Anterior cingulate cortex (tissue), 58 donors: ENCODE results near the gene PRKRA.
"Not testable (repeated sequence)": the region's sequence is repeated elsewhere in the genome, so short reads cannot be mapped to it uniquely, and the experiment has no call there.

Source experiments
- DNase-seq, 58 donors: peaks; one replicate each; lab custom pipeline; 2025; lab: John Stamatoyannopoulos, UW

PRKRA gene

GRCh38 chr2:178469219-178469849 is 18.4 kb upstream of the PRKRA start:
- no peak for DNase-seq

- DNase-seq: no peak
Observed at GRCh38 chr2:178457390-178457886, 6.5 kb upstream of the PRKRA start.

- no peak for DNase-seq
Observed at GRCh38 chr2:178455947-178456346, 5.0 kb upstream of the PRKRA start.

GRCh38 chr2:178452870-178453269 is 1.9 kb upstream of the PRKRA start:
- no peak for DNase-seq

GRCh38 chr2:178452334-178452733 is 1.4 kb upstream of the PRKRA start:
- no peak for DNase-seq

GRCh38 chr2:178450524-178450773 is 526 bp downstream of the PRKRA start:
- peak in 9 of 58 donors; percentile 36 to 80 (median 61) for DNase-seq

GRCh38 chr2:178449700-178450523 is 1.1 kb downstream of the PRKRA start:
- peak in 6 of 58 donors; percentile 10 to 61 (median 24) for DNase-seq

GRCh38 chr2:178448968-178449661 is 1.9 kb downstream of the PRKRA start:
- DNase-seq: no peak

GRCh38 chr2:178441426-178441825 is 9.5 kb downstream of the PRKRA start:
- DNase-seq: no peak

GRCh38 chr2:178436662-178437061 is 14.3 kb downstream of the PRKRA start:
- no peak for DNase-seq

- DNase-seq: no peak
Observed at GRCh38 chr2:178429336-178429735, 21.6 kb downstream of the PRKRA start.

- no peak for DNase-seq
Observed at GRCh38 chr2:178428396-178428806, 22.6 kb downstream of the PRKRA start.

GRCh38 chr2:178427458-178427857 is 23.5 kb downstream of the PRKRA start:
- DNase-seq: no peak

GRCh38 chr2:178426388-178426787 is 24.6 kb downstream of the PRKRA start:
- no peak for DNase-seq

- no peak for DNase-seq
Observed at GRCh38 chr2:178425255-178425827, 25.6 kb downstream of the PRKRA start.

- not testable (repeated sequence) for DNase-seq
Observed at GRCh38 chr2:178423746-178424145, 27.2 kb downstream of the PRKRA start.

GRCh38 chr2:178422097-178422496 is 28.9 kb downstream of the PRKRA start:
- no peak for DNase-seq

GRCh38 chr2:178420463-178420999 is 30.4 kb downstream of the PRKRA start:
- DNase-seq: no peak

GRCh38 chr2:178419123-178419522 is 31.9 kb downstream of the PRKRA start:
- DNase-seq: no peak

- no peak for DNase-seq
Observed at GRCh38 chr2:178418426-178418825, 32.5 kb downstream of the PRKRA start.

GRCh38 chr2:178417916-178418315 is 33.1 kb downstream of the PRKRA start:
- DNase-seq: no peak
